ENCODE measurements around the gene ZNF219. TPM values are rescaled to one million over a fixed set of nuclear protein-coding genes. Genes with fewer than 3 reads are reported as not detected.
"Not testable (repeated sequence)": the region's sequence is repeated elsewhere in the genome, so short reads cannot be mapped to it uniquely, and the experiment has no call there.

Gene ZNF219
- total RNA-seq, 1 donor from 2014 or later, result 80.6 TPM

DNA sequence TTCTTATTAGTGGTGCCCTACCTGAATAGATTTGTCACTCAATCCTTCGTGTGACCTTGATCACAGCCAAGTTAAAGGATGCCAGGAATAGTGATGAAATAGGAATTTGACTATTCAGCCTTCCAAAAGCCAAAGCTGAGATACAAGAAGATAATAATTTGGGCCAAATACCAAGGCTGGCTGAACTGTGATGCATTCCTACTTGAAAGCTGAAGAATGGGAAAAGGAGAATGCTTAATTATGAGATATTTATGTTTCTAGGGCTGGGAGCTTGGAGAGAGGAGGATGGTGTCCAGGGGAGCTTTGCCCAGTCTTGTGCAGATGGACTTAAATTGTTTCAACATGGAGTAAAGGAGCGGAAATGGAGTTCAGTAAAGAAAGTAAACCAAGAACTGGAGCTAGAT, 51.1 kb downstream of the ZNF219 start:
- no peak for DNase-seq (ENCODE audit: low spot score)

DNA sequence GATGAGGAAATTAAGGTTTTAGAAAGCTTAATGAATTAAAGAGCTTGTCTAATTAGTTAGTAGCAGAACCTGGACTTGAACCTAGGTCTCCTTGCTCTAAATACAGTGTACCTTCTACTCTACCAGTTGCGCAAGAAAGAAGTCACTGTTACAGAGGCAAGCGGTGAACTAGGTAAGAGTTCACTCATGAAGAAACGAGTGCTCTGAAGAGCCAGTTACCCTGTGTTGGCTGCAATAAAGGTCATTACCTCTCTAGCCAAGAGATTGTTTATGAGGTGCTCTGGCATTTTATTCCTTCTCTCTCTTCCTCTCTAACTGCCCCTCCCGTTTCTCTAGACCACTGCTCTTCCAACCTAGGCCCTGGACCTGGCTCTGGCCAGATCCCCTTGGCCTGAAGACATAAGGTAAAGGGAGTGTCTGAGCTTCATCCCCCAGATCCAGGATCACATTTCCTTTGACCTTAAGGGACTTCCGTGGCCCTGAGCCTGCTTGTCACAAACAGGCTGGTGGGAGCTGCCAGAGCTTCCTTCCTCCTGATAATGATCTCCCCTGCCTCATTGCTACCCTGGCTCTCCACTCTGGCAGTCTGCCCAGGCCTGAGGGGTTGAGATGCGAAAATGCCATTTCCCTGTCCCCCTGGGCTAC, 54.4 kb downstream of the ZNF219 start:
- no peak for DNase-seq (ENCODE audit: low spot score)

DNA sequence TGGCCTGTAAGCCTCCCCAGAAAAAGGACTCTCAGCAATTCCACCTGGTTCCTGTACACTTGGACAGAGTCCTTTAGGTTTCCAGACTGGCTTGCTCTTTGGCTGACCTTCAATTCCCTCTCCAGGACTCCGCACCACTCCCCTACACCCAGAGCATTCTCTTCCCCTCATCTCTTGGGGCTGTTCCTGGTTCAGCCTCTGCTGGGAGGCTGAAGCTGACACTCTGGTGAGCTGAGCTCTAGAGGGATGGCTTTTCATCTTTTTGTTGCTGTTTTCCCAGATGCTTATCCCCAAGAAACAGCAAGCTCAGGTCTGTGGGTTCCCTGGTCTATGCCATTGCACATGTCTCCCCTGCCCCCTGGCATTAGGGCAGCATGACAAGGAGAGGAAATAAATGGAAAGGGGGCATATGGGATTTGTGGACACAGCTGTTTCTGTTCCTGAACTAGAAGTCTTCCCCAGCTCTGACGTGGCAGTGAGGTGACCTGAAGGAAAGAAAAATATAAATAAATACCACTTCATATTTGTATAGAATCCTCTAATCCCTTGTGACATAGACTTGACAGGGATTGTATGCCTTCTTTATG, 55.0 kb downstream of the ZNF219 start:
- no peak for DNase-seq (ENCODE audit: low spot score)

DNA sequence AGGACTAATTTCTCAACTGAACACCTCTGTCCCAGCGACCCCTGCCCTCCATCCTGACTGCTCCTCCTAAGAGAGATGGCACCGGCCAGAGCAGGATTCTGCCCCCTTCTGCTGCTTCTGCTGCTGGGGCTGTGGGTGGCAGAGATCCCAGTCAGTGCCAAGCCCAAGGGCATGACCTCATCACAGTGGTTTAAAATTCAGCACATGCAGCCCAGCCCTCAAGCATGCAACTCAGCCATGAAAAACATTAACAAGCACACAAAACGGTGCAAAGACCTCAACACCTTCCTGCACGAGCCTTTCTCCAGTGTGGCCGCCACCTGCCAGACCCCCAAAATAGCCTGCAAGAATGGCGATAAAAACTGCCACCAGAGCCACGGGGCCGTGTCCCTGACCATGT, 55.5 kb downstream of the ZNF219 start:
- no peak for DNase-seq (ENCODE audit: low spot score)

DNA sequence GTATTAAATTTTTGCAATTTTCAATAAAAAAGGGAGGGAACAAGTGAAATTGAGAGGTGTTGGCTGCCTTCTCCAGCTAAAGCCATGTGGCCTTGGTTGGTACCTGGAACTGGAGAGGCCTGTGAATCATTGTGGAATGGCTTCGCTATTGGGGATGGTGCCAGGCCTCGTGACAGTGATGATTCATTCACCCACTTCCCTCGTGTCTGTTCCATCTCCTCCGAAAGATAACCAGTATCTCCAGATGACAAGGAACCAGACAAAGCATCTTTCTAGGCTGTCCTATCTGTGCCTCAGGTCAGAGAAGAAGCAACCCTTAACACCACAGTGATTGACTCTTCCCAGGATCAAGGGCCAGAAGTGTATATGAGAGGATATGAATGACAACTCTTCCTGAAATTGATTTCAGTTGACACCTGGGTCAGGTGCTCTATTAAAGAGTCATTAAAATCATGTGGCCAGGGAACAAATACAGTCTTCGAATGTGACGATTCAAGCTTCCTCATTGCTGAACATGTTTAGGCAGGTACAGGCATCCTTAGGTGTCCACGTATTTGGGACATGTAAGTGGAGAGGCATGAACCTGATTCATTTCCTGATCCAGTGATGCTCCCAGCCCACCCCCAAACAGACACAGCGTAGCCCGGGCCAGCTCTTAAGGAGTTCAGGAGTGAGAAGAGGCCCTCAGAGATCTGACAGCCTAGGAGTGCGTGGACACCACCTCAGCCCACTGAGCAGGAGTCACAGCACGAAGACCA, 56.6 kb downstream of the ZNF219 start, which contains the start of gene RNASE7:
RNASE7 (plus strand) TSS at position 687 of the 758 bp plus-strand sequence. CDS start 631 bp downstream, outside the sequence.
- DNase-seq (ENCODE audit: low spot score), result no peak

DNA sequence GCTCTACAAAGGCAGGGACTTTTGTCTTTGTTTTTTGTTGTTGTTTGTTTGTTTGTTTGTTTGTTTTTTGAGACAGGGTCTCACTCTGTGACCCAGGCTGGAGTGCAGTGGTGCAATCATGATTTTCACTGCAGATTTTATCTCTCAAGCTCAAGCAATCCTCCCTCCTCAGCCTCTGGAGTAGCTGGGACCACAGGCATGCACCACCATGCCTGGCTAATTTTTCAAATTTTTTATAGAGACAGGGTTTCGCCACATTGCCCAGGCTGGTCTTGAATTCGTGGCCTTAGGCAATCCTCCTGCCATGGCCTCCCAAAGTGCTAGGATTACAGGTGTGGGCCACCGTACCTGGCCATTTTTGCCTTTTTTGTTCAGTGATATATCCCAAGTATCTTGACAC, 57.5 kb downstream of the ZNF219 start:
- DNase-seq (ENCODE audit: low spot score), result not testable (repeated sequence)

DNA sequence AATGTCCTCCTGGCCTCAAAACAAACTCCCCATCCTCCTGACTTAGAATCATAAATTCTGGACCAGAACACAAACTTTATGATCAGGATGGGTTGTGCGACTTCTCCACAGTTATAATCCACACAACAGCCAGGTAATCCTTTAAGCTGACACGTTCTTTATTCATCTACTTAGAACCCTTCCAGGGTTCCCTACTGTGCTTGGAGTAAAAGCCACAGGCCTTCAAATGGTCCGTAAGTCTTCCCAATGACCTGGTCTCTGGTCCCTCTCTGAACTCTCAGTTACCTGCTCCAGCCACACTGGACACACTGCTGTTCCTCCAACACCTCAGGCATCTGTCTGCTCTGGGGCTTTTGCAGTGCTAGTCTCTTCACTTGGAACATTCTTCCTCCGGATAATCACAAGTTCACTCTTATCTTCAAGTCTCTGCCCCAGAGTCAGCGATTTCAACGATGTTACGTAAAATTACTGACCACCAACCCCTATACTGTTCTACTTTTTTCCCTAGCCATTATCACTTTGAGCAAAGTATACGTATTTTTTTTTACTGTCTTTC, 58.0 kb downstream of the ZNF219 start:
- no peak for DNase-seq (ENCODE audit: low spot score)

Other genes with a start within 250 kb of the ZNF219 start
- 0.80 TPM for gene RNASE3, start 207.3 kb downstream of the ZNF219 start, total RNA-seq
- 8.7 TPM for gene RNASE2, start 143.2 kb downstream of the ZNF219 start, total RNA-seq
- 31.6 TPM for gene METTL17, start 108.7 kb downstream of the ZNF219 start, total RNA-seq
- gene SLC39A2, start 99.4 kb downstream of the ZNF219 start, total RNA-seq, result not detected
- gene NDRG2, start 73.6 kb downstream of the ZNF219 start, total RNA-seq, result 120 TPM
- gene TPPP2, start 68.4 kb downstream of the ZNF219 start, total RNA-seq, result not detected
- not detected for gene RNASE13, start 63.8 kb downstream of the ZNF219 start, total RNA-seq
- 0.39 TPM for gene RNASE7, start 56.3 kb downstream of the ZNF219 start, total RNA-seq
- gene RNASE8, start 40.8 kb downstream of the ZNF219 start, total RNA-seq, result not detected
- 81.1 TPM for gene ARHGEF40, start 28.4 kb downstream of the ZNF219 start, total RNA-seq
- gene TMEM253, start 2.4 kb upstream of the ZNF219 start, total RNA-seq, result 2.2 TPM
- gene OR5AU1, start 57.4 kb upstream of the ZNF219 start, total RNA-seq, result not detected
- gene HNRNPC, start 170.8 kb upstream of the ZNF219 start, total RNA-seq, result 330 TPM
- 0.80 TPM for gene RPGRIP1, start 181.4 kb upstream of the ZNF219 start, total RNA-seq